Esophagus mucosa (tissue), 1 donor: ENCODE results near the gene SPATA31D1. TPM values are rescaled to one million over a fixed set of nuclear protein-coding genes. Genes with fewer than 3 reads are reported as not detected.

ENCODE experiments used
- ATAC-seq: fragments of 200-7000 bp; cut with Tn5 transposase; one replicate; pipeline ENCODE4 v1.9.1; 2020
- total RNA-seq: library from RNA; stranded (reverse); gene quantifications from one replicate; pipeline ENCODE4 v1.2.4, GENCODE V29; 2023
- donor health status: DM: yes; HTN: yes; CAD: no.

SPATA31D1 gene
- total RNA-seq, 1 donor from 2014 or later, result not detected

- no peak for ATAC-seq
Observed at GRCh38 chr9:82022121-82022520, 33.5 kb downstream of the SPATA31D1 start.

DNA sequence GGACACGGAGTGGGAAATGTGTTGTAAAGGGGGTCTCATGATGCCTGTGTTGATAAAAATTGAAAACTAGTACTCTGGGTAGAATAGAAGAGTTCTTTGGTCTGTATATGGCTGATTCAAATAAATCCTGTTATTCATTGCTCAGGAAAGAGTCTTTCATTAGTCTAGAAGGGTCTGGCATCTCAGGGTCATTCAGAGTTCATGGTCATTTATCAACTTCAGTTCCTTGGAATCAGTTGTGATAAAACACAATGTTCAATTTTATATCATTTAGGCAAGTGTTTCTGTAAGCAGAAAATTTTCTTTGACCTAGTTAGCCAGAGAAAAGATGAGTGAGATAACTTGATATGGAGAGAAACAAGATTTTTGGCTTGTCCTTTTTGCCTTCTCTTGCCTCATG is 36.3 kb downstream of the SPATA31D1 start:
- ATAC-seq, result no peak

- ATAC-seq, result peak; percentile 81
Observed at GRCh38 chr9:82031538-82032280, 43.1 kb downstream of the SPATA31D1 start.

DNA sequence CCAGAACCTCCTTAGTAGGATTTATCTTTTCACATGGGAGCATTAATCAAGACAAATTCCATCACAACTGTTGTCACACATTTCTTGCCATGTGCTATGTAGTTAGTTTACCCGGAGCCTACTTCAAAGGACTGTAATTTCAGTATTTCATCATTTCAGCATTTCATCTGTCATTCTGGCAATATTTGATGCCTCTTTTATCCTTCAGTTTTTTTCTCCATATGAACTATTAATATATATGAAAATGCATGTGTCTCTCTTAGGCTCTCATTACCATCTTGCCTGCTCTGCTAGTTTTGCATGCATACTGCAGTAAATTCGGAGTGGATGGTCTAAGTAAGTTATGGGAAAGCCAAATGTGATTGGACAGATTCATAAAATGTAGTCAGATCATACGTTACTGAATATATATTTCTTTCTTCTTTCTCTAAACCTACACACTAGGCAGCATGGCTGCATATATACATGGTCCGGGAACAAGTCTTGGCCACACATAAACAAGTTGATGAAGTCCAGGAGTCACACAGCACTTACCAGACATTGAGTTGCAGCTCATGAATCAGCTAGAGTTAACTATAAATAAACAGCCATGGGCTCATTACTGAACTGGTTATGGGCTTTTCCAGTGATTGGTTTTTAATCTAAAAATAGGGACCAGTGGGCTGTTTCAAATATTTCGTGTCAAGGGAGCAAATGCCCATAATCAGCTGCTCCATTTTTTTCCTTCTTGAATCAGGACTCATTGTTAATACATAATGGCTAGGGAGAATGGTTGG is 46.6 kb downstream of the SPATA31D1 start:
- no peak for ATAC-seq

GRCh38 chr9:82036086-82036485 is 47.5 kb downstream of the SPATA31D1 start:
- no peak for ATAC-seq

DNA sequence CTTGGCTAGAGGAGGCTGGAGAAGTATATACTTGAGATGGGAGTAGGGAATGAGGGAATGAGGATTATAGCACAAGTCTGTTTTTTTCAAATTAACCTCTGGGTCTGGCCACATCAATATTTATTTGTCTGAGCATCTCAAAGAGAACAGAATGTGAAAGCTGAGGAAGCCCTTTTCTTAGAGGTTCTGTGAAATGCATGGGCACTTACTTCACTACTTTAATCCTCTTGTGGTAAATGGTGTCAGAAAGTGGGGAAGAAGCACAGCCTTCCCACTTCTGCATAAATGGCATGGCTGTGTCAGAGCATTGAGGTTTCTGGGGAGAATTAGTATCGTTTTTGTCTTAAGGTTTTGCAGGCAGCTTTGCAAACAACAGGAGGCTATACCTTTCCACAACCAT is 48.6 kb downstream of the SPATA31D1 start:
- no peak for ATAC-seq

DNA sequence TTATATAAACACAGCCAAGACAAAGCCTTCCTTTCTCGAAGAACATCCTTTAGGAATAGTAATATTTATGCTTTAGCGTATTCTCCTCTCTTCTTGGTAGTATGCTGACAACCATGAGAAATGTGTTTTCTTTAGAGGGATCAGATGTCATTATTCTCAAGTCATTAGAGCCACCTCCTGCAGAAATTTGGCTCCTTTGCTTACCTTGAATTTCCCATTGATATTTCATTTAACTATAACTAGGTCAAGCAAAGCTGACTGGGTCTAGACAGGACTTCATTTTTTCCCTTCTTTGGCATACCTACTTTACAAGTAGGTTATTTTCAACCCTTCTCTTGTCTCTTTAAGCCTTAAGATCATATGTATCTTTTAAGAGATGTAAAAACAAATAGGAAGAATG is 50.3 kb downstream of the SPATA31D1 start:
- no peak for ATAC-seq

Other genes starting within 250 kb of the SPATA31D1 start
- not detected for gene SPATA31D4, start 60.3 kb upstream of the SPATA31D1 start, total RNA-seq
- gene SPATA31D3, start 45.3 kb upstream of the SPATA31D1 start, total RNA-seq, result not detected